BLaER1 treated with 17β-estradiol and CSF1 and Interleukin-3, amounts not matched to agents 10 nM and 100 nM (cell line): ENCODE data around the gene NMRAL1.

Source experiments
- H3K27ac ChIP-seq, 11 experiments: shearing (Covaris generic); formaldehyde crosslinking; 2 replicates each; pipeline ENCODE4 v1.8.1; 2022
- H3K27me3 ChIP-seq, 11 experiments: shearing (Covaris generic); formaldehyde crosslinking; 2 replicates each; pipeline ENCODE4 v1.8.1; 2022
- H3K36me3 ChIP-seq, 11 experiments: shearing (Covaris generic); formaldehyde crosslinking; 2 replicates each; pipeline ENCODE4 v1.8.1; 2022
- H3K4me1 ChIP-seq, 10 experiments: shearing (Covaris generic); formaldehyde crosslinking; 2 replicates each; pipeline ENCODE4 v1.8.1; 2022
- H3K4me2 ChIP-seq, 11 experiments: shearing (Covaris generic); formaldehyde crosslinking; 2 replicates each; pipeline ENCODE4 v1.8.1; 2022
- H3K4me3 ChIP-seq, 10 experiments: shearing (Covaris generic); formaldehyde crosslinking; 2 replicates each; pipeline ENCODE4 v1.8.1; 2022
- H3K9ac ChIP-seq, 11 experiments: shearing (Covaris generic); formaldehyde crosslinking; 2 replicates each; pipeline ENCODE4 v1.8.1; 2022
- H3K9me3 ChIP-seq, 11 experiments: shearing (Covaris generic); formaldehyde crosslinking; replicated peaks in 1 of 11; 2 replicates each; pipeline ENCODE4 v1.8.1; 2022
- H4K20me1 ChIP-seq, 11 experiments: shearing (Covaris generic); formaldehyde crosslinking; 2 replicates each; pipeline ENCODE4 v1.8.1; 2022
- Cebpa-rat ChIP-seq, 11 experiments: shearing (Covaris generic); IDR thresholded peaks; 2 replicates each; pipeline ENCODE4 v1.8.1; 2022

NMRAL1 gene

GRCh38 chr16:4508806-4509205, 34.4 kb upstream of the NMRAL1 start:
- no peak overlapping the region for H3K4me3 ChIP-seq
- no peaks in the 10 kb centered on the region for H3K27me3 ChIP-seq
- H3K4me1 ChIP-seq, result peaks cover 18 to 55% (median 38%) of the 10 kb centered on the region in 10 experiments
- H3K9ac ChIP-seq, result no peak overlapping the region
- no peak overlapping the region for H3K27ac ChIP-seq
- H3K9me3 ChIP-seq, result no peaks in the 10 kb centered on the region
- peaks cover 30 to 100% (median 70%) of the 10 kb centered on the region in 11 experiments for H4K20me1 ChIP-seq
- H3K36me3 ChIP-seq, result peaks cover 70 to 85% (median 80%) of the 10 kb centered on the region in 11 experiments
- no peak overlapping the region for H3K4me2 ChIP-seq
- no peak for TF ChIP-seq Cebpa-rat (IDR thresholded peaks at IDR 0.05)

DNA sequence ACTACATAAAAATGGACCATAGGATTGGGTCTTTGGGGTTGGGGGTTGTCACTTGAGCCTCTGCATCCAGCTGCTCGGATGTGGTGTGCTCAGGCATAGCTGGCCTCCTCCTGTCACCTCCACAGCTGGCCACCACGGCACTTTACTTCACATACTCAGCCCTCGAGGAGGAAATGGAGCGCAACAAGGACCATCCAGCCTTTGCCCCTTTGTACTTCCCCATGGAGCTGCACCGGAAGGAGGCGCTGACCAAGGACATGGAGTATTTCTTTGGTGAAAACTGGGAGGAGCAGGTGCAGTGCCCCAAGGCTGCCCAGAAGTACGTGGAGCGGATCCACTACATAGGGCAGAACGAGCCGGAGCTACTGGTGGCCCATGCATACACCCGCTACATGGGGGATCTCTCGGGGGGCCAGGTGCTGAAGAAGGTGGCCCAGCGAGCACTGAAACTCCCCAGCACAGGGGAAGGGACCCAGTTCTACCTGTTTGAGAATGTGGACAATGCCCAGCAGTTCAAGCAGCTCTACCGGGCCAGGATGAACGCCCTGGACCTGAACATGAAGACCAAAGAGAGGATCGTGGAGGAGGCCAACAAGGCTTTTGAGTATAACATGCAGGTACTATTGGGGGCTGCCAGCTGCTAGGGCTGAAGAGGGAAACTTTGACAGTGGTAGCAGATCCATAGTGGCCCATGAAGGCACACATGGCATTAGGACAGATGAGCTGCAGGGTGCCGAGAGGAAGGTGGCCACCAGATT, 33.3 kb upstream of the NMRAL1 start:
- Histone ChIP-seq H3K36me3 (peaks cover 62 to 74% (median 72%) of the 10 kb centered on the region in 11 experiments), H3K27me3 (no peaks in the 10 kb centered on the region), H4K20me1 (peaks cover 40 to 100% (median 73%) of the 10 kb centered on the region in 11 experiments), H3K4me2 (no peak overlapping the region), H3K4me3 (no peak overlapping the region), H3K9me3 (no peaks in the 10 kb centered on the region), H3K27ac (no peak overlapping the region), H3K9ac (no peak overlapping the region; a peak in 1 of 22 replicates), H3K4me1 (peaks cover 15 to 44% (median 31%) of the 10 kb centered on the region in 10 experiments)
- no peak for TF ChIP-seq Cebpa-rat (IDR thresholded peaks at IDR 0.05)

- H3K4me2 ChIP-seq, result peak overlapping the region in 7 of 11 experiments; percentile 62 to 83 (median 76); a peak in 11 of 22 replicates
- H3K9ac ChIP-seq, result peak overlapping the region in 2 of 11 experiments; percentile 14 to 30; a peak in 1 of 22 replicates
- peaks cover 48 to 61% (median 58%) of the 10 kb centered on the region in 11 experiments for H3K36me3 ChIP-seq
- H3K4me3 ChIP-seq, result no peak overlapping the region
- H3K9me3 ChIP-seq, result no peaks in the 10 kb centered on the region
- H4K20me1 ChIP-seq, result peaks cover 53 to 100% (median 76%) of the 10 kb centered on the region in 11 experiments
- TF ChIP-seq Cebpa-rat (IDR thresholded peaks at IDR 0.05), result no peak
- H3K4me1 ChIP-seq, result peaks cover 15 to 33% (median 25%) of the 10 kb centered on the region in 10 experiments
- no peak overlapping the region for H3K27ac ChIP-seq
- H3K27me3 ChIP-seq, result no peaks in the 10 kb centered on the region
These were observed 32.0 kb upstream of the NMRAL1 start for GRCh38 chr16:4506450-4506849.

- no peak for TF ChIP-seq Cebpa-rat (IDR thresholded peaks at IDR 0.05)
- Histone ChIP-seq H3K27ac (peak overlapping the region in 2 of 11 experiments; percentile 40 to 63; a peak in 2 of 22 replicates), H3K27me3 (no peaks in the 10 kb centered on the region), H3K9ac (peak overlapping the region in 8 of 11 experiments; percentile 14 to 52 (median 30); a peak in 8 of 22 replicates), H3K4me1 (peaks cover 15 to 32% (median 22%) of the 10 kb centered on the region in 10 experiments), H4K20me1 (peaks cover 60 to 100% (median 76%) of the 10 kb centered on the region in 11 experiments), H3K36me3 (peaks cover 39 to 52% (median 49%) of the 10 kb centered on the region in 11 experiments), H3K4me2 (peak overlapping the region; percentile 55 to 83 (median 68)), H3K4me3 (no peak overlapping the region), H3K9me3 (no peaks in the 10 kb centered on the region)
These were observed 31.1 kb upstream of the NMRAL1 start for GRCh38 chr16:4505356-4506147.

- Histone ChIP-seq H3K27me3 (no peaks in the 10 kb centered on the region), H3K9me3 (no peaks in the 10 kb centered on the region), H4K20me1 (peaks cover 97 to 100% (median 100%) of the 10 kb centered on the region in 11 experiments), H3K4me3 (no peak overlapping the region), H3K27ac (no peak overlapping the region), H3K4me1 (peaks cover 24 to 44% (median 33%) of the 10 kb centered on the region in 10 experiments), H3K9ac (no peak overlapping the region), H3K36me3 (peaks cover 12 to 45% (median 24%) of the 10 kb centered on the region in 11 experiments), H3K4me2 (peak overlapping the region in 1 of 11 experiments; percentile 32; a peak in 2 of 22 replicates)
- no peak for TF ChIP-seq Cebpa-rat (IDR thresholded peaks at IDR 0.05)
These were observed 26.6 kb upstream of the NMRAL1 start for GRCh38 chr16:4501071-4501478.

DNA sequence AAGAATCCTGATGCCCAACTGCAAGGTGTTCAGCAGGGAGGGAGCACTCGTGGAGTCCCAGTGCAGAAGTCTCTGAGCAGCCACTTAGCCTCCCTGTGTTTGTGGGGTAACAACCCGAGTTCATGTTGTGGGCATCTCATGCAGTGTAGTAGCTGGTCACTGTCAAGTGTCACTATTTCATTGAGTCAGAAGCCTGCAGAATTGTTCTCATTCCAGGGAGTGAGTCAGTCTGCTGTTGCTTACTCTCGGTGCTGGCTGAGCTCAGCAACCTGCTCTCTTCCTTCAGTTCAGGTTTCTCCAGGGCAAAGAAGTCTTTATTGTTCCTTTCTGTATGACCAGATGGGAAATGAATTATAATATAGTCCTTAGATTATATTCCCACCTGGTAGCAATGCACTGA, 25.8 kb upstream of the NMRAL1 start:
- peaks cover 16 to 37% (median 25%) of the 10 kb centered on the region in 10 experiments for H3K4me1 ChIP-seq
- no peaks in the 10 kb centered on the region for H3K27me3 ChIP-seq
- peaks cover 97 to 100% (median 100%) of the 10 kb centered on the region in 11 experiments for H4K20me1 ChIP-seq
- H3K4me2 ChIP-seq, result peak overlapping the region in 1 of 11 experiments; percentile 32; a peak in 1 of 22 replicates
- H3K36me3 ChIP-seq, result peaks cover 15 to 44% (median 23%) of the 10 kb centered on the region in 11 experiments
- no peak overlapping the region for H3K27ac ChIP-seq
- no peak for TF ChIP-seq Cebpa-rat (IDR thresholded peaks at IDR 0.05)
- no peaks in the 10 kb centered on the region for H3K9me3 ChIP-seq
- no peak overlapping the region for H3K9ac ChIP-seq
- no peak overlapping the region for H3K4me3 ChIP-seq

GRCh38 chr16:4499196-4499555, 24.8 kb upstream of the NMRAL1 start:
- Histone ChIP-seq H3K4me2 (peak overlapping the region in 6 of 11 experiments; percentile 51 to 77 (median 66); a peak in 11 of 22 replicates), H4K20me1 (peaks cover 97 to 100% (median 100%) of the 10 kb centered on the region in 11 experiments), H3K9ac (no peak overlapping the region), H3K9me3 (no peaks in the 10 kb centered on the region), H3K27me3 (no peaks in the 10 kb centered on the region), H3K4me3 (no peak overlapping the region), H3K36me3 (peaks cover 15 to 51% (median 24%) of the 10 kb centered on the region in 11 experiments), H3K27ac (no peak overlapping the region), H3K4me1 (peaks cover 10 to 36% (median 19%) of the 10 kb centered on the region in 10 experiments)
- TF ChIP-seq Cebpa-rat (IDR thresholded peaks at IDR 0.05), result no peak

DNA sequence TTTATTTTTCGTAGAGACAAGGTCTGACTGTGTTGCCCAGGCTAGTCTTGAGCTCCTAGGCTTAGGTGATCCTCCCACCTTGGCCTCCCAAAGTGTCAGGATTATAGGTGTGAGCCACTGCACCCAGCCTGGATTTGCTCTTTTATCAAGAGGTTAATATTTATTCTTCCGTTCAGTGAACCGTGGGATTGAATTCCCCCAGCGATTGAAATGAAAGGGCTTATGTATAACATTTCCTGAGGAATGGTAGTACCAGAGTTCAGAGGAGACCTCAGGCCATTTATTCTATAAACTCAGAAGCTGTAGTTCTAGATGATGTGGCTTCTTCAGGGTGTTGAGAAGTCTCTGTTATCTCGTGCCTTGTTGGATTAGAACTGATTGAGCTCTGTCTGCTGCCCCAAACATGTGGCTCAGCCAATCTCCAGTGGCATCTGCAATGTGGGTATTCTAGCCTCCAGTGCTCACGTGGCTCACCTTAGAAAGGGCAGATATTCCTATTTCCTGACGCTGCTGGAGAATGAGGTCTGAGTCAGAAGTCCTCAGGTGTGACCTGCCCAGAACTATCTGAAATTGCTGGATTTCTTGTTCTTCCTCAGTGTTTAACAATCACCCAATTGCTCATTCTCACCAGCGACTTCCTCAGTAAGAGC, 24.2 kb upstream of the NMRAL1 start:
- TF ChIP-seq Cebpa-rat (IDR thresholded peaks at IDR 0.05), result no peak
- H3K9ac ChIP-seq, result peak overlapping the region in 1 of 11 experiments; percentile 13; a peak in 1 of 22 replicates
- peak overlapping the region in 8 of 11 experiments; percentile 39 to 77 (median 66); a peak in 16 of 22 replicates for H3K4me2 ChIP-seq
- H3K36me3 ChIP-seq, result peaks cover 15 to 52% (median 24%) of the 10 kb centered on the region in 11 experiments
- peaks cover 92 to 100% (median 100%) of the 10 kb centered on the region in 11 experiments for H4K20me1 ChIP-seq
- H3K4me3 ChIP-seq, result no peak overlapping the region
- peaks cover 10 to 36% (median 17%) of the 10 kb centered on the region in 10 experiments for H3K4me1 ChIP-seq
- H3K27ac ChIP-seq, result no peak overlapping the region
- H3K27me3 ChIP-seq, result no peaks in the 10 kb centered on the region
- H3K9me3 ChIP-seq, result no peaks in the 10 kb centered on the region
